Endothelial cell of umbilical vein (primary cell): ENCODE measurements around the gene GAPDH. TPM values are rescaled to one million over a fixed set of nuclear protein-coding genes. Genes with fewer than 3 reads are reported as not detected.

Experiments
- BruUV-seq: library from RNA; stranded (reverse); fragments of 400-500 nt; replicated peaks from 2 replicates; lab custom pipeline; 2021; lab: Mats Ljungman, UMichigan
- CTCF ChIA-PET: fragments of 300-600, 350-600 bp; sonication (Branson Sonifier 250); formaldehyde crosslinking; loops from one replicate; lab custom pipeline; 2021; ENCODE audit warnings: antibody characterized with exemption, inconsistent platforms; lab: Charles Lee
- POLR2A ChIA-PET: fragments of 300-600, 350-600 bp; sonication (Branson Sonifier 250); formaldehyde crosslinking; loops from one replicate; lab custom pipeline; 2021; ENCODE audit warnings: antibody characterized with exemption, inconsistent platforms; lab: Charles Lee
- DNase-seq: peaks from one replicate; pipeline ENCODE4 v3.0.0-alpha.2; 2011; ENCODE audit warnings: low read depth, low spot score
- FAIRE-seq: peaks from 2 replicates; lab custom pipeline; 2011; peaks lifted over from hg19 to GRCh38; lab: Jason Lieb, UNC
- H2AFZ ChIP-seq: 2 replicates; pipeline ENCODE4 v1.6.0; 2012; ENCODE audit warnings: low read depth, low read length, control low read depth, inconsistent platforms
- H3K27ac ChIP-seq: 2 replicates; pipeline ENCODE4 v1.5.1; 2011; ENCODE audit warnings: low read depth, mild to moderate bottlenecking, control low read depth, low read length, moderate library complexity; ENCODE audit not compliant: insufficient read depth
- H3K27me3 ChIP-seq, 2 experiments: 2 replicates each; pipeline versions ENCODE4 v1.6.0 to v1.6.1; 2011; ENCODE audit warnings: low read length in 2 of 2, mixed read lengths in 1 of 2; ENCODE audit not compliant: control insufficient read depth in 2 of 2, insufficient read depth in 2 of 2
- H3K36me3 ChIP-seq, 2 experiments: 2 replicates in 1 of 2; 3 replicates in 1 of 2; pipeline ENCODE4 v1.5.1; 2011; ENCODE audit warnings: low read length in 2 of 2, mild to moderate bottlenecking in 1 of 2, moderate library complexity in 1 of 2; ENCODE audit not compliant: control insufficient read depth in 2 of 2, insufficient read depth in 2 of 2; ENCODE audit errors: extremely low read depth in 1 of 2
- H3K4me1 ChIP-seq: 3 replicates; pipeline ENCODE4 v1.5.1; 2011; ENCODE audit warnings: mild to moderate bottlenecking, low read length; ENCODE audit not compliant: control insufficient read depth, insufficient read depth; ENCODE audit errors: extremely low read depth
- H3K4me2 ChIP-seq: 2 replicates; pipeline ENCODE4 v1.6.1; 2011; ENCODE audit warnings: low read length, control low read depth, mixed read lengths; ENCODE audit not compliant: insufficient read depth
- H3K4me3 ChIP-seq, 3 experiments: fragments of 200-600 bp in 1 of 3; sonication (generic), shearing (Covaris generic) in 1 of 3; replicated peaks in 1 of 3; 2 replicates each; pipeline ENCODE4 v1.5.1; 2011 to 2016; ENCODE audit warnings: control low read depth in 3 of 3, low read length in 3 of 3, mild to moderate bottlenecking in 2 of 3, inconsistent platforms in 1 of 3, low read depth in 1 of 3, moderate library complexity in 1 of 3; ENCODE audit not compliant: insufficient read depth in 1 of 3
- H3K79me2 ChIP-seq: 2 replicates; pipeline ENCODE4 v1.6.0; 2012; ENCODE audit warnings: low read length, inconsistent platforms; ENCODE audit not compliant: control insufficient read depth, insufficient read depth
- H3K9ac ChIP-seq: replicated peaks from 2 replicates; pipeline ENCODE3; 2011; ENCODE audit warnings: low read length, control low read depth; ENCODE audit not compliant: insufficient read depth; ENCODE audit errors: extremely low read depth
- H3K9me1 ChIP-seq: replicated peaks from 3 replicates; pipeline ENCODE4 v1.6.0; 2011; ENCODE audit warnings: mild to moderate bottlenecking, low read length; ENCODE audit not compliant: control insufficient read depth, insufficient read depth; ENCODE audit errors: extremely low read depth
- H3K9me3 ChIP-seq: replicated peaks from 2 replicates; pipeline ENCODE4 v1.5.1; 2012; ENCODE audit warnings: low read length, inconsistent platforms; ENCODE audit not compliant: control insufficient read depth, insufficient read depth
- H4K20me1 ChIP-seq: replicated peaks from 2 replicates; pipeline ENCODE3; 2011; ENCODE audit warnings: mild to moderate bottlenecking, low read length; ENCODE audit not compliant: control insufficient read depth, insufficient read depth; ENCODE audit errors: extremely low read depth
- EZH2 ChIP-seq: IDR thresholded peaks from 2 replicates; pipeline ENCODE4 v1.6.1; 2012; ENCODE audit warnings: borderline replicate concordance, low read depth, mild to moderate bottlenecking, moderate library complexity, low read length, inconsistent platforms; ENCODE audit not compliant: severe bottlenecking
- FOS ChIP-seq: IDR thresholded peaks from 2 replicates; pipeline ENCODE4 v1.6.1; 2011; ENCODE audit warnings: mild to moderate bottlenecking, low read length, moderate library complexity, borderline replicate concordance; ENCODE audit not compliant: insufficient read depth
- GATA2 ChIP-seq: IDR thresholded peaks from 2 replicates; pipeline ENCODE4 v1.7.0; 2011; ENCODE audit warnings: low read depth, mild to moderate bottlenecking, moderate library complexity, mixed read lengths, low read length; ENCODE audit not compliant: insufficient read length, insufficient read depth
- JUN ChIP-seq: IDR thresholded peaks from 2 replicates; pipeline ENCODE4 v1.6.1; 2011; ENCODE audit warnings: borderline replicate concordance, low read depth; ENCODE audit not compliant: insufficient read length, insufficient read depth
- MYC ChIP-seq: IDR thresholded peaks from one replicate; pipeline ENCODE4 v1.6.1; 2011; ENCODE audit warnings: mild to moderate bottlenecking, low read depth, low read length
- POLR2A ChIP-seq: IDR thresholded peaks from 2 replicates; pipeline ENCODE4 v1.6.1; 2012; ENCODE audit warnings: low read depth, mild to moderate bottlenecking, control low read depth, low read length
- POLR2AphosphoS5 ChIP-seq: IDR thresholded peaks from 2 replicates; pipeline ENCODE4 v1.6.1; 2012; ENCODE audit warnings: low read depth, mild to moderate bottlenecking, control low read depth, low read length, moderate library complexity; ENCODE audit not compliant: insufficient read depth
- dilution Hi-C: fragments of 300-500 bp; cut with MboI; formaldehyde crosslinking; loops from one replicate; pipeline ENCODE4 v1.15.0; 2019; ENCODE audit warnings: low sequenced_read_pairs; ENCODE audit not compliant: extremely low pct_ligation_motif_present
- intact Hi-C: fragments of 100-400 bp; cut with micrococcal nuclease; formaldehyde crosslinking; loops from one replicate; pipeline ENCODE4 v1.10.0; 2022
- polyA plus RNA-seq, 4 experiments: library from polyadenylated mRNA; depleted of rRNA in 3 of 4; stranded (reverse) in 3 of 4; unstranded in 1 of 4; fragments of >200 nt; gene quantifications; 2 replicates each; pipeline versions ENCODE4 v1.2.1 to v1.2.3, GENCODE V29; 2011 to 2012; ENCODE audit warnings: missing spikeins in 1 of 4
- total RNA-seq: library from RNA; stranded (reverse); gene quantifications from 2 replicates; pipeline ENCODE4 v1.2.3, GENCODE V29; 2021
- TF ChIP-seq, protein P1 (sequence below): IDR thresholded peaks from 2 replicates; pipeline ENCODE4 v1.6.1; 2011; ENCODE audit not compliant: insufficient read depth, insufficient read length
- TF ChIP-seq, protein P2 (sequence below), 2 donors: IDR thresholded peaks; 1 replicate in 1 of 2; 2 replicates in 1 of 2; pipeline ENCODE4 v1.5.1; 2011; ENCODE audit warnings: low read length in 2 of 2, mild to moderate bottlenecking in 2 of 2, moderate library complexity in 2 of 2, control low read depth in 1 of 2, inconsistent platforms in 1 of 2, low read depth in 1 of 2; ENCODE audit not compliant: insufficient read depth in 1 of 2; ENCODE audit errors: extremely low read depth in 1 of 2

GAPDH gene
- total and polyA plus RNA-seq, 2 donors (not counting 3 experiments of a cell fraction or from before 2014, with no cell fraction given): 4,648 to 8,748 TPM

DNA sequence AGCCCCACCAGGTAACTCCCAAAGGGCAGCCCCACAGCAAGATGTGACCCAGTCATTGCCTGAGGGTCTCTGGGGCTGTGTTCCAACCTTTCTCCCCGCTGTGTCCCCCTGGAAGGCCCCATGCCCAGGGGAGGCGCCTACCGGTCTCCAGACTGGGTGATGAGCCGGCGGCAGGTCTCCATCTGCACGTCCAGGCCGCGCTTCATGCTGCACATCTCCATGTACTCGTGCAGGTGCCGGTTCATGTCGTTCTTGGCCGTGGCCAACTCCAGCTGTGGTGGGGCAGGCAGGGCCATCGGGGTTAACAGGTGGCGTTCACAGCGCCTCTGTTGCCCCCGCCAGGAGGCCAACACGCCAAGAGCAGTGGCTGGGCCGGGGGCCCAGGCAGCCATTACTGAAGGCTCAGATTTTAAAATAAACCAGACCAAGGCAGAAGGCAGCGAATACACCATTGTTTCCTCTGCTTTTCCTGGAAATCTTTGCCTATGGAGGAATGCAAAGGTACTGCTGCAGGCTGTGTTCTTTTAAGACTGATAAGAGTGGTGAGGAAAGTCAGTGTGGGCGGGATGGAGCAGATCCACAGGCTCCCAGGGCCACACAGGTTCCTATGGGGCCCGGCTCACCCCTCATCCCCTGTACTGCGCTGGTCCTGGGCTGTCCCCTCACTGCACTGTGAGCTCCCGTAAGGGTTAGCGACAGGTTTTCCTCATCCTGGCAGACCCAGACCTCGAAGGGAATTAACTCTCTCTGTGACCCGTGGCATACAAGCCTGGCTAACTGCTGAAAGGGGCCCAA is 7.3 kb downstream of the GAPDH start:
- Histone ChIP-seq H3K36me3 (peaks cover 17 to 30% of the 10 kb centered on the region in 2 experiments), H4K20me1 (no peaks in the 10 kb centered on the region), H2AFZ (no peak overlapping the region), H3K4me3 (no peak overlapping the region), H3K9me1 (no peaks in the 10 kb centered on the region), H3K79me2 (peaks cover 8% of the 10 kb centered on the region), H3K4me2 (no peak overlapping the region), H3K4me1 (peaks cover 31% of the 10 kb centered on the region), H3K27me3 (no peaks in the 10 kb centered on the region), H3K9ac (no peak overlapping the region), H3K27ac (no peak overlapping the region), H3K9me3 (no peaks in the 10 kb centered on the region)
- ChIA-PET POLR2A (no interaction called here), CTCF (interaction anchor here (1.6 to 7.0 kb wide), 2 partner anchors 9 to 117 kb away, joined by 5 to 145 read pairs; partner anchors contain the start of gene IFFO1)
- TF ChIP-seq GATA2: no peak
- no peak for TF ChIP-seq EZH2
- TF ChIP-seq FOS: no peak
- intact Hi-C loops: no loop called here
- BruUV-seq: no TSS peak
- DNase-seq (no peak), FAIRE-seq (no peak)
- dilution Hi-C loops: no loop called here

DNA sequence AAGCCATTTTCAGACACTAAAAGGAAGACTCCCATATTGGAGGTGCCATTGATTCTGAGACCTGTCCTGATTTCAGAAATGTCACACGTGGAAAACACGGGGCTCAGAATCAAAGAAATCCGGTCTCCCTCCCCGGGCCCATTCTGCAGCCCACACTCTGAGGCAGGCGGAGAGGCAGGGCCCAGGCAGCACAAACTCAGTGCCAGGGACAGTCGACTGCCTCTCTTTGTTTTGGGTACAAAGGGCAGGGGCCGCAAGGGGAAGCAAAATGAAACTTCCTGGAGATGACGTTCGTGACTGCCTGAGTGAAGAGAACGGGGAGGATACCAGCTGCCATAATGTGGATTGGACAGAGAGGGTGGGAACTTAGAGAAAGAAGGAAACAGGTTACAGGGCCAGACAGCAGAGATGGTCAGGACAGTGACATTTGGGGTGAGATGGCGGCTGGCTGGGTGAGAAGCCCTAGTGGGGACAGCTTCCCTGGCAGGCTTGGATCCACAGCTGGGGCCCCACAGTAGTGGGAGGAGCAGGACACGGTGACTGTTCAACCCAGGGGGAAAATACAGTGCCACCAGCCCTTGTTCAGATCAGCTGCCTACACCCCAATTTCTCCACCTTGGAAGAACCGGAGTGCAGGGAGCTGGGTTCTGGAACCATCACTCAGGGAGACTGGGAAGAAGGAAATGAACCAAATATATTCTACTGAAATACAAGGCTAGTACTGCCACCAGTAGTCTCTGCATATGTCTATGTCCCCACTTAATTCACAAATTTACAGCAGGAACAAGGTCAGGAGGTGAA is 8.1 kb downstream of the GAPDH start:
- no TSS peak for BruUV-seq
- Histone ChIP-seq H3K36me3 (peaks cover 12 to 24% of the 10 kb centered on the region in 2 experiments), H4K20me1 (no peaks in the 10 kb centered on the region), H3K4me2 (no peak overlapping the region), H3K79me2 (peaks cover under 1% of the 10 kb centered on the region), H2AFZ (no peak overlapping the region), H3K27ac (peak overlapping the region; percentile 19), H3K9me1 (no peaks in the 10 kb centered on the region), H3K4me3 (no peak overlapping the region), H3K27me3 (no peaks in the 10 kb centered on the region), H3K4me1 (peaks cover 25% of the 10 kb centered on the region), H3K9ac (no peak overlapping the region), H3K9me3 (no peaks in the 10 kb centered on the region)
- intact Hi-C loops (no loop called here), dilution Hi-C loops (no loop called here)
- FAIRE-seq: no peak
- CTCF ChIA-PET: interaction anchor here (7.0 kb wide), 1 partner anchor 8 kb away, joined by 145 read pairs; the partner anchor contains the start of gene IFFO1
- DNase-seq: no peak
- no peak for TF ChIP-seq POLR2AphosphoS5
- TF ChIP-seq MYC: no peak
- TF ChIP-seq POLR2A: no peak
- TF ChIP-seq EZH2: no peak
- TF ChIP-seq FOS: no peak
- TF ChIP-seq, protein P1, sequence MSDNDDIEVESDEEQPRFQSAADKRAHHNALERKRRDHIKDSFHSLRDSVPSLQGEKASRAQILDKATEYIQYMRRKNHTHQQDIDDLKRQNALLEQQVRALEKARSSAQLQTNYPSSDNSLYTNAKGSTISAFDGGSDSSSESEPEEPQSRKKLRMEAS: no peak
- TF ChIP-seq GATA2: no peak
- TF ChIP-seq JUN: no peak
- TF ChIP-seq, protein P2, sequence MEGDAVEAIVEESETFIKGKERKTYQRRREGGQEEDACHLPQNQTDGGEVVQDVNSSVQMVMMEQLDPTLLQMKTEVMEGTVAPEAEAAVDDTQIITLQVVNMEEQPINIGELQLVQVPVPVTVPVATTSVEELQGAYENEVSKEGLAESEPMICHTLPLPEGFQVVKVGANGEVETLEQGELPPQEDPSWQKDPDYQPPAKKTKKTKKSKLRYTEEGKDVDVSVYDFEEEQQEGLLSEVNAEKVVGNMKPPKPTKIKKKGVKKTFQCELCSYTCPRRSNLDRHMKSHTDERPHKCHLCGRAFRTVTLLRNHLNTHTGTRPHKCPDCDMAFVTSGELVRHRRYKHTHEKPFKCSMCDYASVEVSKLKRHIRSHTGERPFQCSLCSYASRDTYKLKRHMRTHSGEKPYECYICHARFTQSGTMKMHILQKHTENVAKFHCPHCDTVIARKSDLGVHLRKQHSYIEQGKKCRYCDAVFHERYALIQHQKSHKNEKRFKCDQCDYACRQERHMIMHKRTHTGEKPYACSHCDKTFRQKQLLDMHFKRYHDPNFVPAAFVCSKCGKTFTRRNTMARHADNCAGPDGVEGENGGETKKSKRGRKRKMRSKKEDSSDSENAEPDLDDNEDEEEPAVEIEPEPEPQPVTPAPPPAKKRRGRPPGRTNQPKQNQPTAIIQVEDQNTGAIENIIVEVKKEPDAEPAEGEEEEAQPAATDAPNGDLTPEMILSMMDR (IDR thresholded peaks at IDR 0.05; ENCODE audit: extremely low read depth in 1 of 2, insufficient read depth in 1 of 2, low read depth in 1 of 2, low read length in 2 of 2): no peak
- POLR2A ChIA-PET: no interaction called here
